ENCODE results near the gene SESTD1.
A peak's percentile ranks its signal among the peaks of the same experiment; 100 is the strongest.
"Not testable (repeated sequence)": the region's sequence is repeated elsewhere in the genome, so short reads cannot be mapped to it uniquely, and the experiment has no call there.

SESTD1 gene

DNA sequence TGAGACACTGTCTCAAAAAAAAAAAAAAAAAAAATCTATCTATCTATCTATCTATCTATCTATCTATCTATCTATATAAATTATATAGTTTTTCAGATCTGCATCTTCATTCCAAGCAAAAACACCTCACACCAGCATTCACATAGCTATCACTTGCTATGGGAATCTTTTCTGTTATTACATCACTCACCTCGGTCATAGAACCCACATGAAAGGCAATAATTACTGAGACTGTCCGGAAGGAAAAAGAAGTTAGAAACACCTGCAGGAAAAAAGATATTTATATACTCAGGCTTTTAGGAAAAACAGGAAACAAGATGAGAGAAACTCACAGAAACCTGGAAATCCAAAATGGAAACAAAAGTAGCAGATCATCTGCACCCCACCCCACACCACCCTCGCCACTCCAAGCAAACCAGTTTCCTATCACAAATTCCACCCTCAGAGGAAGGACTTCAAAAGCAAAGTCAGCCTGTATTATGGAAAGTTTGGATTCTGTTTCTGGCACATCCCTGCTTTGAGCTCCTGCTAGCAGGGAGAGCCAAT, 192.7 kb downstream of the SESTD1 start:
- H3K4me3 ChIP-seq, result no peak overlapping the region
- DNase-seq (ENCODE audit: low spot score in 2 of 2), result no peak
- H3K27me3 ChIP-seq (ENCODE audit: low read depth), result no peaks in the 10 kb centered on the region
- H3K4me1 ChIP-seq, result peaks cover 3% of the 10 kb centered on the region
- H3K36me3 ChIP-seq (replicated peaks), result no peaks in the 10 kb centered on the region
- in situ Hi-C loops (cut with MboI; ENCODE audit: low sequenced_read_pairs), result no loop called here
- no peaks in the 10 kb centered on the region for H3K9me3 ChIP-seq

GRCh38 chr2:179070895-179071294, 193.7 kb downstream of the SESTD1 start:
- Histone ChIP-seq H3K36me3 (replicated peaks) (no peaks in the 10 kb centered on the region), H3K4me1 (peaks cover 6% of the 10 kb centered on the region), H3K4me3 (no peak overlapping the region), H3K27me3 (ENCODE audit: low read depth) (no peaks in the 10 kb centered on the region), H3K9me3 (no peaks in the 10 kb centered on the region)
- in situ Hi-C loops (cut with MboI; ENCODE audit: low sequenced_read_pairs), result no loop called here
- DNase-seq (ENCODE audit: low spot score in 2 of 2), result peak in 1 of 2 experiments; percentile 12

GRCh38 chr2:179069685-179070084, 194.9 kb downstream of the SESTD1 start:
- Histone ChIP-seq H3K4me1 (peaks cover 6% of the 10 kb centered on the region), H3K9me3 (no peaks in the 10 kb centered on the region), H3K36me3 (replicated peaks) (no peaks in the 10 kb centered on the region), H3K27me3 (ENCODE audit: low read depth) (no peaks in the 10 kb centered on the region), H3K4me3 (no peak overlapping the region)
- in situ Hi-C loops (cut with MboI; ENCODE audit: low sequenced_read_pairs), result no loop called here
- no peak for DNase-seq (ENCODE audit: low spot score in 2 of 2)

DNA sequence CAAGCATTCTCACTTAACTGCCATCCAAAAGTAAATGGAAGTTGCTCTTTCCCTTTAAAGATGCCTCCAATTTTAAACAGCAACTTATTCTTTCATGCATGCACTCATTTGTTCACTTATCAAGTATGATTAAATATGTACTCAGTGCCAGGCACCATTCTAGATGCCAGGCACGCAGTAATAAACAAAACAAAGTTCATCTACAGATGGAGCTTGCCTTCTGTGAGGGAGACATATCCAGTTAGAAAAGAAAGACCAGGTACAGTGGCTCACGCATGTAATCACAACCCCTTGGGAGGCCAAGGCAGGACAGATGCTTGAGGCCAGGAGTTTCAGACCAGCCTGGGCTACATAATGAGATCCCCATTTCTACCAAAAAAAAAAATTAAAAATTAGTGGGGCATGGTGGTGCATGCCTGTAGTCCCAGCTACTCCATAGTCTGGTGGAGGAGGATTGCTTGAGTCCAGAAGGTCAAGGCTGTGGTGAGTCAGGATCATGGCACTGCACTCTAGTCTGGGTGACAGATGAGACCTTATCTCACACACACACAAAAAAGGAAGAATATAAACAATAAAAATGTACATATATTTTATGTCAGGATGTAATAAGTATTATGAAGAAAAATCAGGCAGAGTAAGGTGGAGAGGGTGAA, 195.5 kb downstream of the SESTD1 start:
- Histone ChIP-seq H3K4me3 (no peak overlapping the region), H3K9me3 (no peaks in the 10 kb centered on the region), H3K27me3 (ENCODE audit: low read depth) (no peaks in the 10 kb centered on the region), H3K36me3 (replicated peaks) (no peaks in the 10 kb centered on the region), H3K4me1 (peaks cover 6% of the 10 kb centered on the region)
- in situ Hi-C loops (cut with MboI; ENCODE audit: low sequenced_read_pairs), result no loop called here
- DNase-seq (ENCODE audit: low spot score in 2 of 2), result no peak

DNA sequence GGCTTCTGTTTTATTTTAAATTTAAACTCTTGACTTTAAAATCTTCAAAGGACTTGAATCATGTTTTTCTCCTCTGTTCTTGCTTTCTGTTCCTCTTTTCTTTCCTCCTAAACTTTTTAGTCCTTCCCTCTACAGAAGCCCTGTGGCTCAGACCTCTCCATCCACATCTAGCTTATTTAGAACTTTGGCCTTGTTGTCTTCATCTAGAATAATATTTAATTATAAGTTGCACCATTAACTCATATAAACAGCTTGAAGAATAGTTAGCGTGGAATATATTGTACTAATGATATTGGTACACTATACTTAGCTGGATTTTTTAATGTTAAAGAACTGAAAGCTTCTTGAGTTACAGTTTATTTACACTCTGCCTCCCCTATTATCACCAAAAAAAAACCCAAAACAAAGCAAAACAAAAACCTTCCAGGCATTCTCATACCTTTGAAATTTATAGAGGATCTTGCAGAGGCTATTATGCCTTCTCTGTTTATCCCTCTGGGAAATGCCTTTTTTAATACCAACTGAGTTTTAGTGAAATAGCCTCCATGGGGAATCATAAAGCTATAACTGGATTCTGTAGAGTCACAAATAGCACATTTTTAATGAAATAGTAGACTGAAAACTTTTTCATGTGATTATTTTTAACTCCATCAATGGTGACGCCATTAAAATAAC, 205.5 kb downstream of the SESTD1 start:
- DNase-seq (ENCODE audit: low spot score in 2 of 2), result peak in 1 of 2 experiments; percentile 92
- H3K36me3 ChIP-seq (replicated peaks), result no peaks in the 10 kb centered on the region
- in situ Hi-C loops (cut with MboI; ENCODE audit: low sequenced_read_pairs), result no loop called here

DNA sequence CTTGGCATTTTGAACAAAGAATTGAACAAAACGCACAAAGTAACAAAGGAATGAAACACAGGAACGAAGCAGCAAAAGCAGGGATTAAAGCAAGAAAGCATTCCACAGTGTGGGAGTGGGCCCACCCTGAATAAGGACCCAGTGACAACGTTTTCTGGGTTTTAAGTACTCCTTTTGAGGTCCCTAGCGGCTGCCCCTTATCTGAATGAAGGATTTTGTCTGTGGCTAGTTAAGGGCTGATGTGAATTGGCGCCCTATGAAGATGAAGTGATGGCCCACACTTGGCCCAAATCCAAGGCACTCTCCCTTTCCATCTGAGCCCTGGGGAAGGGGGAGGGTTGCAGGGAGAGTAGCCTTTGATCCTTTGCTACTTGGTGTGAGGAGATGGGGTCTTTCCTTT, 206.9 kb downstream of the SESTD1 start:
- no peak overlapping the region for H3K4me3 ChIP-seq
- in situ Hi-C loops (cut with MboI; ENCODE audit: low sequenced_read_pairs), result no loop called here
- H3K9me3 ChIP-seq, result no peaks in the 10 kb centered on the region
- H3K27me3 ChIP-seq (ENCODE audit: low read depth), result no peaks in the 10 kb centered on the region
- no peaks in the 10 kb centered on the region for H3K36me3 ChIP-seq (replicated peaks)
- DNase-seq (ENCODE audit: low spot score in 2 of 2), result peak; percentile 74 to 81
- H3K4me1 ChIP-seq, result peaks cover 28% of the 10 kb centered on the region

More for the DNA sequence above, 205.5 kb downstream of the SESTD1 start:
- H3K9me3 ChIP-seq, result no peaks in the 10 kb centered on the region
- no peaks in the 10 kb centered on the region for H3K27me3 ChIP-seq (ENCODE audit: low read depth)
- peaks cover 28% of the 10 kb centered on the region for H3K4me1 ChIP-seq
- no peak overlapping the region for H3K4me3 ChIP-seq

DNA sequence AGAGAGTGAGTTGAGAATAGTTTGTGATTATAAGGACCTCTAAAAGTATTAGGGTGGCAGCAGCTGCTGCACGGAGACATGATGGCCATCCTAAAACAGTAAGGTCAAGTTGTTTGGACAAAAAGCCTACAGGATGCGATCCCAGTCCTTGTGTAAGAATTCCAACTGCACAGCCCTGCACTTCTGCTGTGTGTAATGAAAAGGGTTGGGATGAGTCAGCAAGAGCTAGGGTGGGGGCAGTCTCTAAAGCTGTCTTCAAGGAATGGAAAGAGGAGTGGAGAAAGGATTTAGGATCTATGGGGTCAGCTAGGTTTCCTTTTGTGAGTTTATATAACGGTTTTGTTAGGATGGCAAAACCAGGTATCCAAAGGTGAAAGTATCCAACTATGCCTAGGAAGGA, 211.1 kb downstream of the SESTD1 start:
- H3K36me3 ChIP-seq (replicated peaks); H3K27me3 ChIP-seq (ENCODE audit: low read depth); H3K9me3 ChIP-seq; DNase-seq (ENCODE audit: low spot score in 2 of 2); in situ Hi-C loops (cut with MboI; ENCODE audit: low sequenced_read_pairs); H3K4me3 ChIP-seq: not testable (repeated sequence)
- peaks cover 20% of the 10 kb centered on the region for H3K4me1 ChIP-seq
